ENCODE results near the gene PLSCR3.
"Not testable (repeated sequence)": the region's sequence is repeated elsewhere in the genome, so short reads cannot be mapped to it uniquely, and the experiment has no call there.

The PLSCR3 gene

GRCh38 chr17:7367918-7368598 is 26.3 kb downstream of the PLSCR3 start:
- no peak for TF ChIP-seq CTCF (IDR thresholded peaks at IDR 0.05; ENCODE audit: low read length, missing control alignments)
- DNase-seq (ENCODE audit: low read depth): no peak
- no peak overlapping the region for H3K4me3 ChIP-seq (replicated peaks; ENCODE audit: low read depth, low read length)

GRCh38 chr17:7367083-7367482 is 27.2 kb downstream of the PLSCR3 start:
- DNase-seq (ENCODE audit: low read depth): no peak
- H3K4me3 ChIP-seq (replicated peaks; ENCODE audit: low read depth, low read length): no peak overlapping the region
- TF ChIP-seq CTCF (IDR thresholded peaks at IDR 0.05; ENCODE audit: low read length, missing control alignments): no peak

- not testable (repeated sequence) for DNase-seq (ENCODE audit: low read depth); H3K4me3 ChIP-seq (replicated peaks; ENCODE audit: low read depth, low read length)
These were observed 28.4 kb downstream of the PLSCR3 start for GRCh38 chr17:7365963-7366362.

GRCh38 chr17:7363311-7363710 is 31.0 kb downstream of the PLSCR3 start:
- H3K4me3 ChIP-seq (replicated peaks; ENCODE audit: low read depth, low read length): no peak overlapping the region
- no peak for DNase-seq (ENCODE audit: low read depth)
- no peak for TF ChIP-seq CTCF (IDR thresholded peaks at IDR 0.05; ENCODE audit: low read length, missing control alignments)

GRCh38 chr17:7361906-7362305 is 32.4 kb downstream of the PLSCR3 start:
- TF ChIP-seq CTCF (IDR thresholded peaks at IDR 0.05; ENCODE audit: low read length, missing control alignments): no peak
- H3K4me3 ChIP-seq (replicated peaks; ENCODE audit: low read depth, low read length): no peak overlapping the region
- no peak for DNase-seq (ENCODE audit: low read depth)

GRCh38 chr17:7357381-7357780 is 36.9 kb downstream of the PLSCR3 start:
- H3K4me3 ChIP-seq (replicated peaks; ENCODE audit: low read depth, low read length): no peak overlapping the region
- TF ChIP-seq CTCF (IDR thresholded peaks at IDR 0.05; ENCODE audit: low read length, missing control alignments): no peak
- no peak for DNase-seq (ENCODE audit: low read depth)

- no peak overlapping the region for H3K4me3 ChIP-seq (replicated peaks; ENCODE audit: low read depth, low read length)
- no peak for DNase-seq (ENCODE audit: low read depth)
- TF ChIP-seq CTCF (IDR thresholded peaks at IDR 0.05; ENCODE audit: low read length, missing control alignments): no peak
These were observed 37.6 kb downstream of the PLSCR3 start for GRCh38 chr17:7356756-7357155.
